Thyroid gland (tissue), 4 donors: Measurements from ENCODE around the gene ZNF143. TPM values are rescaled to one million over a fixed set of nuclear protein-coding genes. Genes with fewer than 3 reads are reported as not detected.

ENCODE experiments used
- DNase-seq, 2 donors: peaks; one replicate each; pipeline ENCODE4 v3.0.0-alpha.2; 2019
- H3K27ac ChIP-seq, 3 donors: fragments of 200-600 bp; sonication (generic); 1 replicate in 2 of 3; 2 replicates in 1 of 3; pipeline ENCODE4 v1.5.1; 2016 to 2019; ENCODE audit warnings: mild to moderate bottlenecking in 1 of 3, moderate library complexity in 1 of 3
- H3K27me3 ChIP-seq: fragments of 200-600 bp; sonication (generic); one replicate; pipeline ENCODE4 v1.5.1; 2019
- H3K36me3 ChIP-seq, 2 donors: fragments of 200-600 bp; sonication (generic); one replicate each; pipeline ENCODE4 v1.5.1; 2016 to 2019
- H3K4me1 ChIP-seq, 2 donors: fragments of 200-600 bp; sonication (generic); one replicate each; pipeline ENCODE4 v1.5.1; 2017 to 2019
- H3K4me3 ChIP-seq, 3 donors: fragments of 200-600 bp; sonication (generic); replicated peaks in 1 of 3; 1 replicate in 2 of 3; 2 replicates in 1 of 3; pipeline ENCODE4 v1.5.1; 2016; ENCODE audit warnings: mild to moderate bottlenecking in 1 of 3
- H3K9me3 ChIP-seq: fragments of 200-600 bp; sonication (generic); one replicate; pipeline ENCODE4 v1.5.1; 2017
- CTCF ChIP-seq, 6 experiments: fragments of 200-600 bp in 3 of 6; fragments of 450-650 bp in 3 of 6; sonication (generic) in 3 of 6; IDR thresholded peaks; one replicate each; pipeline ENCODE4 v1.5.1; 2016 to 2019; ENCODE audit warnings: antibody characterized with exemption in 6 of 6, mild to moderate bottlenecking in 2 of 6, inconsistent platforms in 1 of 6, moderate library complexity in 1 of 6
- POLR2A ChIP-seq, 2 donors: fragments of 450-650 bp; IDR thresholded peaks; one replicate each; pipeline ENCODE4 v1.6.1; 2017; ENCODE audit warnings: antibody characterized with exemption in 2 of 2, mild to moderate bottlenecking in 2 of 2, moderate library complexity in 1 of 2
- WGBS, 2 donors: methylation state at CpG; one replicate each; pipeline ENCODE4 v1.1.5; 2017; 5-methylcytosine and 5-hydroxymethylcytosine counted together
- intact Hi-C: fragments of 100-400 bp; cut with DNase I; formaldehyde crosslinking; loops from one replicate; pipeline ENCODE4 v1.15.1; 2023
- total RNA-seq, 4 donors: library from RNA; depleted of rRNA; stranded (reverse); fragments of >200 nt; gene quantifications; one replicate each; pipeline ENCODE4 v1.2.3, GENCODE V29; 2016

ZNF143 gene
- total RNA-seq, 4 donors from 2014 or later, result 16.3 to 26.1 (median 21.1) TPM

DNA sequence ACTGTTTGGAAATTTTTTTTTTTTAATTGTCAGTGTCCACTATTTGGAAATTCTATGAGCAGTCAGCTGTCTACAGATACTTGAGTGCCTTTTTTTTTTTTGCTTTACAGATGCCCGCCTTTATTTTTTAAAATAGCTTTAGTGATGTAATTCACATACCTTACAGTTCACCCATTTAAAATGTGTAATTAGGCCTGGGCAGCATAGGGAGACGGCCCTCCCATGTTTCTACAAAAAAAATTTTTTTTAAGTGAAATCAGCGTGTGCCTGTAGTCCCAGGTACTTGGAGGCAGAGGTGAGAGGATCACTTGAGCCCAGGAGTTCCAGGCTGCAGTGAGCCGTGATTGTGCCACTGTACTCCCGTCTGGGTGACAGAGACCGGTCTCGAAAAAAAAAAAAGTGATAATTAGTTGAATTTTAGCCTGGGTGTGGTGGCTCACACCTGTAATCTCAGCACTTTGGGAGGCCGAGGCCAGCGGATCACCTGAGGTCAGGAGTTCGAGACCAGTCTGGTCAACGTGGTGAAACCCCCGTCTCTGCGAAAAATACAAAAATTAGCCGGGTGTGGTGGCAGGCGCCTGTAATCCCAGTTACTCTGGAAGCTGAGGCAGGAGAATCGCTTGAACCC is 1.5 kb downstream of the ZNF143 start:
- TF ChIP-seq CTCF (IDR thresholded peaks at IDR 0.05) (no peak), POLR2A (IDR thresholded peaks at IDR 0.05) (no peak)
- intact Hi-C loops, result no loop called here
- Histone ChIP-seq H3K27me3 (no peaks in the 10 kb centered on the region), H3K4me3 (peak overlapping the region in 1 of 3 donors; percentile 66), H3K27ac (peak overlapping the region; percentile 98 to 100 (median 100)), H3K36me3 (no peaks in the 10 kb centered on the region), H3K4me1 (peaks cover 9 to 14% of the 10 kb centered on the region in 2 donors), H3K9me3 (no peaks in the 10 kb centered on the region)
- 85 to 87% methylated on average over 16 of the region's 16 CpGs for WGBS, 2 donors
- DNase-seq, result no peak

GRCh38 chr11:9462806-9463537 is 2.2 kb downstream of the ZNF143 start:
- peaks cover 9 to 14% of the 10 kb centered on the region in 2 donors for H3K4me1 ChIP-seq
- no peak overlapping the region for H3K4me3 ChIP-seq
- H3K27me3 ChIP-seq, result no peaks in the 10 kb centered on the region
- H3K36me3 ChIP-seq, result no peaks in the 10 kb centered on the region
- H3K9me3 ChIP-seq, result no peaks in the 10 kb centered on the region
- no peak overlapping the region for H3K27ac ChIP-seq
- intact Hi-C loops, result no loop called here
- no peak for DNase-seq
- 95 to 96% methylated on average over 8 of the region's 8 CpGs for WGBS, 2 donors
- TF ChIP-seq CTCF (IDR thresholded peaks at IDR 0.05), result no peak
- no peak for TF ChIP-seq POLR2A (IDR thresholded peaks at IDR 0.05)

- Histone ChIP-seq H3K4me3 (no peak overlapping the region), H3K27me3 (no peaks in the 10 kb centered on the region), H3K36me3 (peaks cover 32 to 33% of the 10 kb centered on the region in 2 donors), H3K9me3 (no peaks in the 10 kb centered on the region), H3K27ac (no peak overlapping the region), H3K4me1 (no peaks in the 10 kb centered on the region)
- no peak for DNase-seq
- intact Hi-C loops, result no loop called here
- TF ChIP-seq POLR2A (IDR thresholded peaks at IDR 0.05) (no peak), CTCF (IDR thresholded peaks at IDR 0.05) (no peak)
- WGBS, 2 donors, result 86 to 90% methylated on average over 4 of the region's 4 CpGs
Measured at GRCh38 chr11:9470765-9471164, 10.0 kb downstream of the ZNF143 start.

DNA sequence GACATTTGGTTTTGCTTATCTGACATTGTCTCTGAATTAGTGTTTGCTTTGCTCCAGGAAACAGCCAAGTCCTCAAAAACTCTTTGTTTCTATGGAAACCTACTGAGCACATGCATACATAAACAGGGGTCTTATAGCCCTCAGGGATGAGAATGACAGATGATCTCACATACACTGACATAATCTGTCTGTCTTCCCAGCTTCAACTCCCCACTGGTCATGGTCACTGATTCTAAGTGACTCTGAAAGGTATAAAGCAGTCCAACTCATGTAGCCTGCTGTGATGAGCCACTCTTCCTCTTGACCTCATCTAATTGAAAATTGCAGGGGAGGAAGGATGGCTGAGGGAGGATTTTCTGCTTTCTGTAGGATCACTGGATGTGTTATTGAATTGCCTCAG is 12.6 kb downstream of the ZNF143 start:
- Histone ChIP-seq H3K9me3 (no peaks in the 10 kb centered on the region), H3K4me3 (no peak overlapping the region), H3K27me3 (no peaks in the 10 kb centered on the region), H3K4me1 (no peaks in the 10 kb centered on the region), H3K27ac (no peak overlapping the region), H3K36me3 (peaks cover 32 to 38% of the 10 kb centered on the region in 2 donors)
- intact Hi-C loops, result no loop called here
- TF ChIP-seq POLR2A (IDR thresholded peaks at IDR 0.05), result no peak
- no peak for TF ChIP-seq CTCF (IDR thresholded peaks at IDR 0.05)
- DNase-seq, result no peak

GRCh38 chr11:9479899-9480298 is 19.1 kb downstream of the ZNF143 start:
- Histone ChIP-seq H3K27ac (no peak overlapping the region), H3K4me3 (no peak overlapping the region), H3K4me1 (no peaks in the 10 kb centered on the region), H3K36me3 (peaks cover 16 to 24% of the 10 kb centered on the region in 2 donors), H3K27me3 (no peaks in the 10 kb centered on the region), H3K9me3 (no peaks in the 10 kb centered on the region)
- no peak for DNase-seq
- TF ChIP-seq CTCF (IDR thresholded peaks at IDR 0.05) (no peak), POLR2A (IDR thresholded peaks at IDR 0.05) (no peak)
- intact Hi-C loops, result no loop called here
- 88 to 96% methylated on average over 2 of the region's 2 CpGs for WGBS, 2 donors
